Activated CD8-positive, alpha-beta T cell treated with anti-CD3 and anti-CD28 coated beads for 36 hours (primary cell): ENCODE results near the gene LTBP3. TPM values are rescaled to one million over a fixed set of nuclear protein-coding genes. Genes with fewer than 3 reads are reported as not detected.
A peak's percentile ranks its signal among the peaks of the same experiment; 100 is the strongest.

Experiments used
- ATAC-seq: fragments of 200-7000 bp; cut with Tn5 transposase; one replicate; pipeline ENCODE4 v1.10.0; 2021; ENCODE audit warnings: mild to moderate bottlenecking, moderate library complexity
- CTCF ChIA-PET: fragments of 350-600 bp; sonication (Branson Sonifier 250); formaldehyde crosslinking; loops from one replicate; lab custom pipeline; 2021; ENCODE audit warnings: antibody characterized with exemption; lab: Charles Lee
- POLR2A ChIA-PET: fragments of 350-600 bp; sonication (Branson Sonifier 250); formaldehyde crosslinking; loops from one replicate; lab custom pipeline; 2021; ENCODE audit warnings: antibody characterized with exemption; lab: Charles Lee
- DNase-seq: peaks from one replicate; pipeline ENCODE4 v3.0.0-alpha.2; 2020
- H3K27ac Mint-ChIP-seq: one replicate; pipeline ENCODE4 v1.8.0; 2021; ENCODE audit warnings: mild to moderate bottlenecking, mixed read lengths
- H3K27me3 Mint-ChIP-seq: one replicate; pipeline ENCODE4 v1.8.0; 2021; ENCODE audit warnings: mixed read lengths
- H3K36me3 Mint-ChIP-seq: one replicate; pipeline ENCODE4 v1.8.0; 2021; ENCODE audit warnings: low read depth, mixed read lengths
- H3K4me1 Mint-ChIP-seq: one replicate; pipeline ENCODE4 v1.8.0; 2021; ENCODE audit warnings: low read depth, mixed read lengths
- H3K4me3 Mint-ChIP-seq: one replicate; pipeline ENCODE4 v1.8.0; 2021; ENCODE audit warnings: mild to moderate bottlenecking, moderate library complexity, mixed read lengths
- H3K9me3 Mint-ChIP-seq: one replicate; pipeline ENCODE4 v1.8.0; 2021; ENCODE audit warnings: mixed read lengths
- intact Hi-C: fragments of 100-400 bp; cut with micrococcal nuclease; formaldehyde crosslinking; loops from one replicate; pipeline ENCODE4 v1.10.0; 2022
- total RNA-seq, 2 experiments: library from RNA; stranded (reverse); gene quantifications; one replicate each; pipeline ENCODE4 v1.2.3, GENCODE V29; 2021
- TF ChIP-seq, protein P1 (sequence below): fragments of 200-600 bp; IDR thresholded peaks from one replicate; pipeline ENCODE4 v1.8.0; 2022; ENCODE audit warnings: antibody characterized with exemption, mild to moderate bottlenecking

Gene LTBP3
- total RNA-seq, 2 experiments from 2014 or later, result 55.4 to 56.0 TPM

DNA sequence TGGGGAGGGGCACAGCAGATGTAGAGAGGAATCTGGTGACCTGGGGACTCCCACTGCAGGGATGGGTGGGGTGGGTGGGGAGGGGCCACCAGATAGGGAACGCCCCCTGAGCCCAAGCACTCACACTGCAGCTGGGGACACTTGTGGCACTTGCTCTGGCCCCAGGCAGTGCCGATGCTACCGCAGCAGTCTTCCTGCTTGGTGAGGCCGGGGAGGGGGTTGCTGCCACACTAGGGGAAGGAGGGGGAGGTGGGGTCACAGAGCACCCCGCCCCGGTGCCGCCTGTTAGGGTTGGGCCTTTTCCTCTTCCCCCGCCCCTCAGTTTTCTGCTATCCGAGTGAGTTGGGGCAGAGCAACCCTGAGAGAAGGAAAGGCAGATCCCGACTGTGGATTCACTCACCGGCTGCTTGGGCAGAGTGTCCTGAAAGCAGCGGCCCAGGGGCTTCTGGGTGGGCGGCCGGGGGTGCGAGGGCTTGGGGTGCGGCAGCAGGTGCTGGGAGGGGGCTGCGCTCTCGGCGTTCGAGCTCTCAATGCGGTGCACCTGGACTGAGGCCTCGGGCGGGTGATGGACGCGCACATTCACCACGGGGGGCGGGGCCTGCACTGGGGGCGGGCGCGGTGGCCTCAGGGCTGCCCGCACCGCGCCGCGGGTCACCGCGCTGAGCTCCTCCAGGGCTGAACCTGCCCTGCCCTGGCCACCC lies 4.7 kb downstream of the LTBP3 start:
- Mint-ChIP-seq H3K4me3 (peak overlapping the region; percentile 61), H3K27me3 (no peaks in the 10 kb centered on the region), H3K36me3 (peaks cover 21% of the 10 kb centered on the region), H3K27ac (peak overlapping the region; percentile 49), H3K9me3 (no peaks in the 10 kb centered on the region), H3K4me1 (peaks cover 66% of the 10 kb centered on the region)
- intact Hi-C loops, result no loop called here
- ChIA-PET CTCF (interaction anchor here (1.1 to 4.3 kb wide), 2 partner anchors 9 to 12 kb away, joined by 3 to 46 read pairs; no protein-coding TSS in a partner anchor), POLR2A (interaction anchor here (0.8 to 3.4 kb wide), 8 partner anchors 12 to 130 kb away, joined by 3 to 26 read pairs (median 4); no protein-coding TSS in a partner anchor)
- TF ChIP-seq, protein P1, sequence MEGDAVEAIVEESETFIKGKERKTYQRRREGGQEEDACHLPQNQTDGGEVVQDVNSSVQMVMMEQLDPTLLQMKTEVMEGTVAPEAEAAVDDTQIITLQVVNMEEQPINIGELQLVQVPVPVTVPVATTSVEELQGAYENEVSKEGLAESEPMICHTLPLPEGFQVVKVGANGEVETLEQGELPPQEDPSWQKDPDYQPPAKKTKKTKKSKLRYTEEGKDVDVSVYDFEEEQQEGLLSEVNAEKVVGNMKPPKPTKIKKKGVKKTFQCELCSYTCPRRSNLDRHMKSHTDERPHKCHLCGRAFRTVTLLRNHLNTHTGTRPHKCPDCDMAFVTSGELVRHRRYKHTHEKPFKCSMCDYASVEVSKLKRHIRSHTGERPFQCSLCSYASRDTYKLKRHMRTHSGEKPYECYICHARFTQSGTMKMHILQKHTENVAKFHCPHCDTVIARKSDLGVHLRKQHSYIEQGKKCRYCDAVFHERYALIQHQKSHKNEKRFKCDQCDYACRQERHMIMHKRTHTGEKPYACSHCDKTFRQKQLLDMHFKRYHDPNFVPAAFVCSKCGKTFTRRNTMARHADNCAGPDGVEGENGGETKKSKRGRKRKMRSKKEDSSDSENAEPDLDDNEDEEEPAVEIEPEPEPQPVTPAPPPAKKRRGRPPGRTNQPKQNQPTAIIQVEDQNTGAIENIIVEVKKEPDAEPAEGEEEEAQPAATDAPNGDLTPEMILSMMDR, result no peak
- ATAC-seq (peak; percentile 74), DNase-seq (peak; percentile 88)

DNA sequence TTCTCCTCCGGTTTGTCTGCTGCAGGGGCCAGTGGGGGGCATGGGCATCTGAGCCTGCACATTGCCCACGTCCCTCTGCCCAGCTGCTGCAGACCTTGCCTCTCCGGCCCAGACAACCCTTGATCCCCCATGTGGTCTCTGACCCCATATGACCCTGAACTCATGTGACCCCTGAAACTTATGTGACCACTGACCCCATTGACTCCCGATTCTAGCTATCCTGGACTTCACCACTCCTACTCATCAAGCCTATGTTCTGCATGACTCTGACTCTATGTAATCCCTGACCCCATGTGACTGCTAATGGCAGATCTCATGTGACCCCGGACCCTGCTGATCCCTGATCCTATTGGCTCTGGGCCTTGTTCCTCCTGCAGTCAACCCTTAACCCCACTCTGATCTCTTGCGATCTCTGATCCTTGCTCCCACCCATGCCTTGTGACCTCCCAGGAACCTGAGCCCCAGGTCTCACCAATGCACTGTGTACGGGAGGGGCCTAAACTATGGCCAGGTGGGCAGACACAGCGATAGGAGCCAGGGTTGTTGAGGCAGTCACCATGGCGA lies 5.7 kb downstream of the LTBP3 start:
- Mint-ChIP-seq H3K27me3 (no peaks in the 10 kb centered on the region), H3K9me3 (no peaks in the 10 kb centered on the region), H3K36me3 (peaks cover 26% of the 10 kb centered on the region), H3K27ac (no peak overlapping the region), H3K4me1 (peaks cover 75% of the 10 kb centered on the region), H3K4me3 (no peak overlapping the region)
- ATAC-seq (no peak), DNase-seq (no peak)
- POLR2A ChIA-PET, result interaction anchor here (0.8 to 3.4 kb wide), 11 partner anchors 9 to 136 kb away, joined by 3 to 26 read pairs (median 4); no protein-coding TSS in a partner anchor
- TF ChIP-seq, protein P1, result peak; percentile 19
- intact Hi-C loops, result no loop called here
- CTCF ChIA-PET, result interaction anchor here (1.0 to 4.3 kb wide), 11 partner anchors 8 to 54 kb away, joined by 3 to 46 read pairs (median 4); partner anchors contain the start of gene ZNRD2

DNA sequence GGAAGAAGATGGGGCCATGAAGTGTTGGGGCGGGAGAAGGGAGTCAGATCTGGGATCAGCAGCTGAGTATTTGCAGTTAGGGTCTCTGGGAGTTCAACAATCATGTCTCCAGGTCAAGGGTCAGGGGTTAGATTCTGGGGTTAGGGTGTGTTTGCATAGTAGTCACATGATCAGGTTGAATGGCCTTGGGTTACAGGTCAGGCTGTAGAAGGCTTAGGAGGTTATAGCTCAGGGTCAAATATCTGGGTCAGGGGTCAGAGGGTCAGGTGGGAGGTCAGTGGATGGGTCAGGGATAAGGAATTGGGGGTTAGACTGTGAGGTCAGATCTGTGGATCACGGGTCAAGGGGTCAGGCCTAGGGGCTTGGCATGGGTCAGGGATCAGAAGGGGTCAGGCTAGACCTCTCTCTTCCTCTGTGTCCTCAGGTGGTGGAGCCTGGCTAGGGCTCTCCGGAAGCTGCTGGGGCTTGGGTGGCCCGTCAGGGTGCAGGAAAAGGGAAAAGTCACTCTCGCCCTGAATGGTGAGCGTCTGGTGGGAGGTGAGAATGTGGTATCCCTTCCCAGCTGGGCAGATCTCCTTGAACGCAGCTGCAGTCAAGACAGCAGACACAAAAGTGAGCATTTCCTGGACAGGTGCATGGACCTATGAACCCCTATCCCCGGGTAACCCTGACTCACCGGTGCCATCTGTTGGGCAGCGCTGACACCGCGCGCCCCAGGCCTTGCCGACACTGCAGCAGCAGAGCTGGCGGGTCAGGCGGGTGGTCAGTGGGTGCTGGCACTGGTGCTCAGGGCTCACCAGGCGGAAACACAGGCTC lies 6.4 kb downstream of the LTBP3 start:
- Mint-ChIP-seq H3K27me3 (no peaks in the 10 kb centered on the region), H3K4me3 (no peak overlapping the region), H3K4me1 (peaks cover 73% of the 10 kb centered on the region), H3K9me3 (no peaks in the 10 kb centered on the region), H3K36me3 (peaks cover 26% of the 10 kb centered on the region), H3K27ac (peak overlapping the region; percentile 14)
- peak; percentile 77 for DNase-seq
- CTCF ChIA-PET, result interaction anchor here (0.8 to 4.3 kb wide), 12 partner anchors 10 to 55 kb away, joined by 3 to 46 read pairs (median 4); partner anchors contain the start of gene ZNRD2
- POLR2A ChIA-PET, result interaction anchor here (0.7 to 3.4 kb wide), 11 partner anchors 10 to 441 kb away, joined by 3 to 26 read pairs (median 4); no protein-coding TSS in a partner anchor
- intact Hi-C loops, result no loop called here
- ATAC-seq, result peak; percentile 38
- TF ChIP-seq, protein P1, result peak; percentile 61

DNA sequence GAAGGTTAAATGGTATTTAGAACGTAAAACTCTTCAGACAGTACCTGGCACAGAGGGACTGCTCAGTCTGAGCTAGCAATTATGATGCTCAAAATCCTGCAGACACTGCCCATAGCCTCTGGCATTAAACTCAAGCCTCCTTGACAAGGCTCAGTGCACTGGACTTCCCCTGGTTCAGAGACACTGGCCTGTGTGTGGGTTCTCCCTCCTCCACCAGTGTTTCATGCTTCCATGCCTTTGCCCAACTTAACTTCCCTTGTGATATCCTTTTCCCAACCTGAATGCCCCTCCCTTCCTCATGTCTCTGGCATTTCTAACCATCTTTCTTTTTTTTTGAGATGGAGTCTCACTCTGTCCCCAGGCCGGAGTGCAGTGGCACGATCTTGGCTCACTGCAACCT lies 9.1 kb downstream of the LTBP3 start:
- Mint-ChIP-seq H3K4me3 (no peak overlapping the region), H3K27me3 (no peaks in the 10 kb centered on the region), H3K36me3 (peaks cover 28% of the 10 kb centered on the region), H3K27ac (peak overlapping the region; percentile 39), H3K4me1 (peaks cover 64% of the 10 kb centered on the region), H3K9me3 (no peaks in the 10 kb centered on the region)
- DNase-seq (no peak), ATAC-seq (no peak)
- CTCF ChIA-PET, result interaction anchor here (1.5 to 1.6 kb wide), 2 partner anchors 8 to 39 kb away, joined by 3 to 5 read pairs; no protein-coding TSS in a partner anchor
- POLR2A ChIA-PET, result interaction anchor here (0.6 to 1.5 kb wide), 7 partner anchors 13 to 194 kb away, joined by 3 to 8 read pairs (median 3); no protein-coding TSS in a partner anchor
- intact Hi-C loops, result no loop called here
- TF ChIP-seq, protein P1, result no peak
